GM15510 (cell line): ENCODE results near the gene OR5B2.

ENCODE experiments used
- POLR2A ChIP-seq: IDR thresholded peaks from 3 replicates; pipeline ENCODE4 v1.6.1; 2011; ENCODE audit warnings: borderline replicate concordance; ENCODE audit not compliant: insufficient read length; ENCODE audit errors: extremely low read depth

Gene OR5B2

DNA sequence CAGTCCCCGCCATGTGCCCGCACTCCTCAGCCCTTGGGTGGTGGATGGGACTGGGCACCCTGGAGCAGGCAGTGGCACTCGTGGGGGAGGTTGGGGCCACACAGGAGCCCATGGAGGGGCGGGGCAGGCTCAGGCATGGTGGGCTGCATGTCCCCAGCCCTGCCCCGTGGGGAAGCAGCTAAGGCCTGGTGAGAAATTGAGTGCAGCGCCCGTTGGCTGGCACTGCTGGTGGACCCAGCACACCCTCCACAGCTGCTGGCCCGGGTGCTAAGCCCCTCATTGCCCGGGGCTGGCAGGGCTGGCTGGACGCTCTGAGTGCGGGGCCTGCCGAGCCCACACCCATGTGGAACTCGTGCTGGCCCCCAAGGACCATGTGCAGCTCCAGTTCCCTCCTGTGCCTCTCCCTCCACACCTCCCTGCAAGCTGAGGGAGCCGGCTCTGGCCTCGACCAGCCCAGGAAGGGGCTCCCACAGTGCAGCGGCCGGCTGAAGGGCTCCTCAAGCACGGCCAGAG lies 37.3 kb downstream of the OR5B2 start:
- TF ChIP-seq POLR2A = no peak
